D721Med (cell line): Measurements from ENCODE around the gene GOLGA5.

Experiments
- DNase-seq: peaks from one replicate; pipeline ENCODE4 v3.0.0; 2011; ENCODE audit warnings: low spot score; ENCODE audit not compliant: insufficient read length
- FAIRE-seq: peaks from 2 replicates; lab custom pipeline; 2011; peaks lifted over from hg19 to GRCh38; lab: Jason Lieb, UNC
- TF ChIP-seq, protein P1 (sequence below): IDR thresholded peaks from 2 replicates; pipeline ENCODE4 v1.5.1; 2012; ENCODE audit warnings: mild to moderate bottlenecking, control low read depth; ENCODE audit not compliant: insufficient read depth; ENCODE audit errors: missing control alignments

The GOLGA5 gene

GRCh38 chr14:92785667-92786426, 8.3 kb upstream of the GOLGA5 start:
- FAIRE-seq = no peak
- TF ChIP-seq, protein P1, sequence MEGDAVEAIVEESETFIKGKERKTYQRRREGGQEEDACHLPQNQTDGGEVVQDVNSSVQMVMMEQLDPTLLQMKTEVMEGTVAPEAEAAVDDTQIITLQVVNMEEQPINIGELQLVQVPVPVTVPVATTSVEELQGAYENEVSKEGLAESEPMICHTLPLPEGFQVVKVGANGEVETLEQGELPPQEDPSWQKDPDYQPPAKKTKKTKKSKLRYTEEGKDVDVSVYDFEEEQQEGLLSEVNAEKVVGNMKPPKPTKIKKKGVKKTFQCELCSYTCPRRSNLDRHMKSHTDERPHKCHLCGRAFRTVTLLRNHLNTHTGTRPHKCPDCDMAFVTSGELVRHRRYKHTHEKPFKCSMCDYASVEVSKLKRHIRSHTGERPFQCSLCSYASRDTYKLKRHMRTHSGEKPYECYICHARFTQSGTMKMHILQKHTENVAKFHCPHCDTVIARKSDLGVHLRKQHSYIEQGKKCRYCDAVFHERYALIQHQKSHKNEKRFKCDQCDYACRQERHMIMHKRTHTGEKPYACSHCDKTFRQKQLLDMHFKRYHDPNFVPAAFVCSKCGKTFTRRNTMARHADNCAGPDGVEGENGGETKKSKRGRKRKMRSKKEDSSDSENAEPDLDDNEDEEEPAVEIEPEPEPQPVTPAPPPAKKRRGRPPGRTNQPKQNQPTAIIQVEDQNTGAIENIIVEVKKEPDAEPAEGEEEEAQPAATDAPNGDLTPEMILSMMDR = no peak
- DNase-seq = no peak

DNA sequence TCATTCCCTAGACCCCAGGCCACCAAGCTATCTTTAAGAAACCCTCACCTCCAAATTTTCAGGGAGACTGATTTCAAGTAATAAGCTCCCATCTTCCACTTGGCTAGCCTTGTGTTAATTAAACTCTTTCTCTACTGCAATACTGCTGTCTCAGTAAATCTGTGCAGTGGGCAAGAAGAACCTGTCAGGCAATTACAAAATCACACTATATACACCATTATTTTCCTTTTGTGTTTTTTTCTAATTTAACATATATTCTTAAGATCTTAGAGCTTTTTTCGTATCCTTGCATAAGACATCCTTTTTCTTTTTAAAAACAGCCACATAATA, 7.7 kb upstream of the GOLGA5 start:
- TF ChIP-seq, protein P1 = no peak
- FAIRE-seq = no peak
- no peak for DNase-seq

DNA sequence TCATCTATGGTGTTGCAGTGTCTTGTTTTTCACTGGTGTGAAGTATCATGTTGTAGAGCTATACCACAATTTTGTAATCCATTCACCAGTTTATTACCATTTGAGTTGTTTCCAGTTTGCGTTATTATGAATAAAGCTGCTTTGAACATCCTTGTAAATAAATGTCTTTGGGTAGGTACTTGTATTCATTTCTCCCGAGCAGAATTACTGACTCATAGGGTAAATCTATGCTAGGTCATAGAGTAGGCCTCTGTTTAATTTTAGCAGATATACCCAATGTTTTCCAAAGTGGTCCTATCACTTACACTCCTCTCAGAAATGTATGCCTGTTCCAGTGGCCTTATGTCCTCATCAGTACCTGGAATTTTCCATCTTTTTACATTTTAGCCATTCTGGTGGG, 6.6 kb upstream of the GOLGA5 start:
- no peak for DNase-seq
- no peak for FAIRE-seq
- TF ChIP-seq, protein P1 = no peak

- FAIRE-seq (no peak), DNase-seq (no peak)
- TF ChIP-seq, protein P1 = no peak
Observed at GRCh38 chr14:92789457-92790089, 4.5 kb upstream of the GOLGA5 start.

GRCh38 chr14:92792885-92793284, 1.2 kb upstream of the GOLGA5 start:
- DNase-seq (no peak), FAIRE-seq (no peak)
- TF ChIP-seq, protein P1 = no peak

DNA sequence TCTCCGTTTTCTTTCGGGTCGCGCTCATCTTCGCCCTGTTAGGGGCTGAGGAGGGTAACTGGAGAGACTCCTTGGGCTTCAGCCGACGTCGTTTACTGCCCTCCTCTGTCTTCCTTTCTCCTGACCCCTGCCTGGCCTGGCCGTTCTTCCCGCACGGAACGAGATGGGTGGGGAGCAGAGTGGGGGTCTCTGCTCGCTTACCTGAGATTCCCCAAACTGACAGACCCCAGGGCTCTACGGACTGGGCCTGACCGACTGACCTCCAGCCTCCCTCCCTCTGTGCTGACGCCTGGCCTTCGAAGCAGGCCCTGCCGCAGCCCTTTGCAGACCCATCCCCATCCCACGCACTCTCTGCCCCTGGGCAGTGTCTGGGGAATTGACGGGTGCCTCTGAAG, 439 bp downstream of the GOLGA5 start:
- TF ChIP-seq, protein P1 = no peak
- no peak for DNase-seq
- no peak for FAIRE-seq

DNA sequence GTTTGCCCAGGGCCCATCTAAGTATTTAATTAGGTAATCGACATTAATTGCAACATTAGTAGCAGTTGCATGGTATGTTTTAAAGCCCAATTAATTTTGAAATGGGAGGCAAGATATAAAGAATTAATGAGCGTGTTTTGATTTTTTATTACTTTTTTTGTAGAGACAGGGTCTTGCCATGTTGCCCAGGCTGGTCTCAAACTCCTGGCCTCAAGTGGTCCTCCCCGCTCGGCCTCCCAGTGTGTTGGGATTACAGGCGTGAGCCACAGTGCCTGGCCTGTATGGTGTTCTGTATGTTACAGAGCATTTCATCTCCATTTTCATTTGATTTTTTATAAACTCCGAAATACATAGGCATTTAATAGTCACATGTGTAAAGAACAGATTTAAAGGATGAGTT, 856 bp downstream of the GOLGA5 start:
- DNase-seq = no peak
- no peak for FAIRE-seq

More for the DNA sequence above, 856 bp downstream of the GOLGA5 start:
- TF ChIP-seq, protein P1 = no peak
